Measurements from ENCODE around the gene NIPSNAP3A.

The NIPSNAP3A gene

GRCh38 chr9:104786293-104786692, 38.8 kb downstream of the NIPSNAP3A start:
- TF ChIP-seq, protein P1, sequence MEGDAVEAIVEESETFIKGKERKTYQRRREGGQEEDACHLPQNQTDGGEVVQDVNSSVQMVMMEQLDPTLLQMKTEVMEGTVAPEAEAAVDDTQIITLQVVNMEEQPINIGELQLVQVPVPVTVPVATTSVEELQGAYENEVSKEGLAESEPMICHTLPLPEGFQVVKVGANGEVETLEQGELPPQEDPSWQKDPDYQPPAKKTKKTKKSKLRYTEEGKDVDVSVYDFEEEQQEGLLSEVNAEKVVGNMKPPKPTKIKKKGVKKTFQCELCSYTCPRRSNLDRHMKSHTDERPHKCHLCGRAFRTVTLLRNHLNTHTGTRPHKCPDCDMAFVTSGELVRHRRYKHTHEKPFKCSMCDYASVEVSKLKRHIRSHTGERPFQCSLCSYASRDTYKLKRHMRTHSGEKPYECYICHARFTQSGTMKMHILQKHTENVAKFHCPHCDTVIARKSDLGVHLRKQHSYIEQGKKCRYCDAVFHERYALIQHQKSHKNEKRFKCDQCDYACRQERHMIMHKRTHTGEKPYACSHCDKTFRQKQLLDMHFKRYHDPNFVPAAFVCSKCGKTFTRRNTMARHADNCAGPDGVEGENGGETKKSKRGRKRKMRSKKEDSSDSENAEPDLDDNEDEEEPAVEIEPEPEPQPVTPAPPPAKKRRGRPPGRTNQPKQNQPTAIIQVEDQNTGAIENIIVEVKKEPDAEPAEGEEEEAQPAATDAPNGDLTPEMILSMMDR (IDR thresholded peaks at IDR 0.05) = no peak

GRCh38 chr9:104787306-104788015, 40.0 kb downstream of the NIPSNAP3A start:
- TF ChIP-seq, protein P1 (IDR thresholded peaks at IDR 0.05) = no peak

- TF ChIP-seq, protein P1 (IDR thresholded peaks at IDR 0.05) = no peak
Measured at GRCh38 chr9:104788251-104788650, 40.8 kb downstream of the NIPSNAP3A start.

- TF ChIP-seq, protein P1 (IDR thresholded peaks at IDR 0.05) = no peak
Measured at GRCh38 chr9:104794070-104794469, 46.6 kb downstream of the NIPSNAP3A start.

- TF ChIP-seq, protein P1 (IDR thresholded peaks at IDR 0.05) = no peak
Measured at GRCh38 chr9:104795082-104795481, 47.6 kb downstream of the NIPSNAP3A start.

- TF ChIP-seq, protein P1 (IDR thresholded peaks at IDR 0.05) = no peak
Measured at GRCh38 chr9:104795857-104796256, 48.4 kb downstream of the NIPSNAP3A start.

- TF ChIP-seq, protein P1 (IDR thresholded peaks at IDR 0.05) = no peak
Measured at GRCh38 chr9:104798209-104798995, 50.9 kb downstream of the NIPSNAP3A start.
